Parathyroid adenoma (tissue), 2 donors: Measurements from ENCODE around the gene CACNG5.

Experiments used
- H2AFZ ChIP-seq: fragments of 300-600 bp; sonication (generic); one replicate; pipeline ENCODE4 v1.7.0; 2017; ENCODE audit warnings: antibody characterized with exemption, mild to moderate bottlenecking
- H3K27ac ChIP-seq: fragments of 300-600 bp; sonication (generic); one replicate; pipeline ENCODE4 v1.7.0; 2017
- H3K27me3 ChIP-seq: fragments of 300-600 bp; sonication (generic); one replicate; pipeline ENCODE4 v1.7.0; 2017; ENCODE audit warnings: low read length; ENCODE audit not compliant: control insufficient read depth, insufficient read depth
- H3K36me3 ChIP-seq: fragments of 300-600 bp; sonication (generic); one replicate; pipeline ENCODE4 v1.7.0; 2017; ENCODE audit warnings: low read length; ENCODE audit not compliant: control insufficient read depth, insufficient read depth
- H3K4me1 ChIP-seq: fragments of 300-600 bp; sonication (generic); one replicate; pipeline ENCODE4 v1.7.0; 2017; ENCODE audit warnings: control low read depth
- H3K4me2 ChIP-seq: fragments of 300-600 bp; sonication (generic); one replicate; pipeline ENCODE4 v1.7.0; 2017; ENCODE audit warnings: low read length
- H3K4me3 ChIP-seq: fragments of 300-600 bp; sonication (generic); one replicate; pipeline ENCODE4 v1.7.0; 2017; ENCODE audit warnings: low read depth, low read length
- H3K79me2 ChIP-seq: fragments of 300-600 bp; sonication (generic); one replicate; pipeline ENCODE4 v1.7.0; 2017; ENCODE audit warnings: control low read depth
- H3K9ac ChIP-seq: fragments of 300-600 bp; sonication (generic); one replicate; pipeline ENCODE4 v1.7.0; 2017; ENCODE audit warnings: mild to moderate bottlenecking
- H3K9me3 ChIP-seq: fragments of 300-600 bp; sonication (generic); one replicate; pipeline ENCODE4 v1.7.0; 2017; ENCODE audit warnings: low read length; ENCODE audit not compliant: control insufficient read depth
- TF ChIP-seq, protein P1 (sequence below): fragments of 300-600 bp; sonication (generic); IDR thresholded peaks from one replicate; pipeline ENCODE4 v1.7.0; 2017; ENCODE audit warnings: antibody characterized with exemption, mild to moderate bottlenecking
- donor health status: primary hyperparathyroidism.

Gene CACNG5

DNA sequence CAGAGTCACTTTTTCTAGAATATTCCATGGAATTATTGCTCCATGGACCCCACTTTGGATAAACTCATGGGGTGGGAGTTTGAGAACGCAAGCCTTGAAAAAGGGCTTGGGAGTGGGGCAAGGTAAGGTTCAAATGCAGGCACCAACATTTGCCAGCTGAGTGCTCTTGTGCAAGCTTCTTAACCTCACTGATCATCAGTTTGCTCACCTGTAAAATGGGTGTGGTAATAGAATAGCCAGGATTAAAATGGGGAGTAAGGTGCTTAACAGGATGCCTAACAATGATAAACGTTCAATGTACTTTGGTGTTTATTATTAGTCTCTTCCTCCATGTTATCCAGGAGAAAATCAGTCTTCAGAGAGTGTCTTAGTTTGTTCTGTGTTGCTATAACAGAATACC, 39.0 kb downstream of the CACNG5 start:
- TF ChIP-seq, protein P1, sequence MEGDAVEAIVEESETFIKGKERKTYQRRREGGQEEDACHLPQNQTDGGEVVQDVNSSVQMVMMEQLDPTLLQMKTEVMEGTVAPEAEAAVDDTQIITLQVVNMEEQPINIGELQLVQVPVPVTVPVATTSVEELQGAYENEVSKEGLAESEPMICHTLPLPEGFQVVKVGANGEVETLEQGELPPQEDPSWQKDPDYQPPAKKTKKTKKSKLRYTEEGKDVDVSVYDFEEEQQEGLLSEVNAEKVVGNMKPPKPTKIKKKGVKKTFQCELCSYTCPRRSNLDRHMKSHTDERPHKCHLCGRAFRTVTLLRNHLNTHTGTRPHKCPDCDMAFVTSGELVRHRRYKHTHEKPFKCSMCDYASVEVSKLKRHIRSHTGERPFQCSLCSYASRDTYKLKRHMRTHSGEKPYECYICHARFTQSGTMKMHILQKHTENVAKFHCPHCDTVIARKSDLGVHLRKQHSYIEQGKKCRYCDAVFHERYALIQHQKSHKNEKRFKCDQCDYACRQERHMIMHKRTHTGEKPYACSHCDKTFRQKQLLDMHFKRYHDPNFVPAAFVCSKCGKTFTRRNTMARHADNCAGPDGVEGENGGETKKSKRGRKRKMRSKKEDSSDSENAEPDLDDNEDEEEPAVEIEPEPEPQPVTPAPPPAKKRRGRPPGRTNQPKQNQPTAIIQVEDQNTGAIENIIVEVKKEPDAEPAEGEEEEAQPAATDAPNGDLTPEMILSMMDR: no peak
- Histone ChIP-seq H3K36me3 (no peaks in the 10 kb centered on the region), H3K9ac (no peak overlapping the region), H2AFZ (no peak overlapping the region), H3K27me3 (no peaks in the 10 kb centered on the region), H3K4me2 (no peak overlapping the region), H3K4me3 (no peak overlapping the region), H3K27ac (no peak overlapping the region), H3K9me3 (no peaks in the 10 kb centered on the region), H3K4me1 (no peaks in the 10 kb centered on the region), H3K79me2 (no peaks in the 10 kb centered on the region)

DNA sequence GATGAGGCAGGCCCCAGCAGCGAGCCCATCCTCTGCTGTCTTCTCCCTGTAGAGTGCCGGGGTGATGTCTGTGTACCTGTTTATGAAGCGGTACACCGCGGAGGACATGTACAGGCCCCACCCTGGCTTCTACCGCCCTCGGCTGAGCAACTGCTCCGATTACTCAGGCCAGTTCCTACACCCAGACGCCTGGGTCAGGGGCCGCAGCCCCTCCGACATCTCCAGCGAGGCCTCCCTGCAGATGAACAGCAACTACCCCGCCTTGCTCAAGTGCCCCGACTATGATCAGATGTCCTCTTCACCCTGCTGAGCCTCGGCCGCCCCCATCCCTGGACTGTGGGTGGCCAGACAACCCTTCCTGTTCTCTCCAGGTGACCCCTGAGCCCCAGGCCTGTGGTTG, 50.0 kb downstream of the CACNG5 start:
- no peaks in the 10 kb centered on the region for H3K27me3 ChIP-seq
- H3K4me1 ChIP-seq: no peaks in the 10 kb centered on the region

DNA sequence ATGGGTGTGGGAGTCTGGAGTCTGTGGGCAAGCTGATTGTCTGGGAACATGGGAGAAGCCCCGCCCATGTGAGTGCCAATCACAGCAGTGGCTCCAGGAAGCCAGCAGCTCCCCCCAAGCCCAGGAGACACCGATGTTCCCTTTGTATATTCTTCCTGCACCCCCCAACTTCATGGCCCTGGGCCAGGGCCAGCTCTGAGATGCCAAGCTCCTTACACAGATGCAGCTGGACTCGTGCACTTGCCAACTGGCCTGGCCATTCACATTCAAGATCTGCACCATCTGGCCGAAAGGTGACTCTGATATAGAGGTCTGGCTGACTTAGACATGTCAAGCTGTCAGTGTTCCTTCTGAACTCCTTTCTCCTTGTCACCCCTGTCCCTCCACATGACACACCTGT, 50.5 kb downstream of the CACNG5 start:
- H3K4me2 ChIP-seq: no peak overlapping the region
- no peak overlapping the region for H3K4me3 ChIP-seq
- H3K27ac ChIP-seq: no peak overlapping the region
- TF ChIP-seq, protein P1: no peak
- no peak overlapping the region for H2AFZ ChIP-seq
- H3K4me1 ChIP-seq: no peaks in the 10 kb centered on the region
- H3K9ac ChIP-seq: no peak overlapping the region
- H3K36me3 ChIP-seq: no peaks in the 10 kb centered on the region
- no peaks in the 10 kb centered on the region for H3K9me3 ChIP-seq
- no peaks in the 10 kb centered on the region for H3K27me3 ChIP-seq
- H3K79me2 ChIP-seq: no peaks in the 10 kb centered on the region

More for the DNA sequence above, 50.0 kb downstream of the CACNG5 start:
- Histone ChIP-seq H3K27ac (no peak overlapping the region), H2AFZ (no peak overlapping the region), H3K4me3 (no peak overlapping the region), H3K9me3 (no peaks in the 10 kb centered on the region), H3K4me2 (no peak overlapping the region), H3K79me2 (no peaks in the 10 kb centered on the region), H3K36me3 (no peaks in the 10 kb centered on the region), H3K9ac (no peak overlapping the region)
- TF ChIP-seq, protein P1: no peak

DNA sequence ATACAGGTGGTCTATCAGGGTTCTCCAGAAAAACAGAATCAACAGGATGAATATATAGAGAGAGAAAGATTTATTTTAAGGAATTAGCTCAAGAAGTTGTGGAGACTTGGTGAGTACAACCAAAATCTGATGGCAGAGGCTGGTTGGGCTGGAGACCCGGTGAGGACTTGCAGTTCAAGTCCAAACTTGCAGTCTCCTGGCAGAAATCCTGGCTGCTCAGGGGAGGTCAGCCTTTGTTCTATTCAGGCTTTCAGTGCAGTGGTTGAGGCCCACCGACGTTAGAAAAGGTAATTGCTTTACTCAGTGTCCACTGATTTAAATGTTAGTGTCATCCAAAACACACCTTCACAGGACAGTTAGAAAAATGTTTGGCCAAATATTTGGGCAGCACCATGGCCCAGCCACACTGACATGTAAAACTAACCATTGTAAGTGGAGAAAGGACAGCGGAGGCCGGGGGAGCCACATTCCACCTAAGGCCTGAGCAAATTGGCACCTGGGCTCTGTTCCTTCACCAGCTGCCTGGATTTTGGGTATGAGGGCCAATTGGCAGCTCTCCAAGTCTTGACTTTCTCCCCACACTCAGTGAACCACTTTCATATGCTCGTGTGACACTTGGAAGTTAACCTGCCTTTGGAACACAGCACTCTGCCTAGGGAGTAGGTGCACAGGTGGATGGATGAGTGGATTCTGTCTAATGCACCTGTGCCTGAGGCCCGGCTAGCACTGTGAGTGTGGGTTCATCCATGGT, 54.7 kb downstream of the CACNG5 start:
- no peak overlapping the region for H3K9ac ChIP-seq
- no peaks in the 10 kb centered on the region for H3K27me3 ChIP-seq
- H3K36me3 ChIP-seq: no peaks in the 10 kb centered on the region
- no peak overlapping the region for H3K27ac ChIP-seq
- H3K4me1 ChIP-seq: no peaks in the 10 kb centered on the region
- H2AFZ ChIP-seq: no peak overlapping the region
- no peak overlapping the region for H3K4me2 ChIP-seq
- no peaks in the 10 kb centered on the region for H3K79me2 ChIP-seq
- H3K4me3 ChIP-seq: no peak overlapping the region
- TF ChIP-seq, protein P1: no peak
- H3K9me3 ChIP-seq: no peaks in the 10 kb centered on the region

DNA sequence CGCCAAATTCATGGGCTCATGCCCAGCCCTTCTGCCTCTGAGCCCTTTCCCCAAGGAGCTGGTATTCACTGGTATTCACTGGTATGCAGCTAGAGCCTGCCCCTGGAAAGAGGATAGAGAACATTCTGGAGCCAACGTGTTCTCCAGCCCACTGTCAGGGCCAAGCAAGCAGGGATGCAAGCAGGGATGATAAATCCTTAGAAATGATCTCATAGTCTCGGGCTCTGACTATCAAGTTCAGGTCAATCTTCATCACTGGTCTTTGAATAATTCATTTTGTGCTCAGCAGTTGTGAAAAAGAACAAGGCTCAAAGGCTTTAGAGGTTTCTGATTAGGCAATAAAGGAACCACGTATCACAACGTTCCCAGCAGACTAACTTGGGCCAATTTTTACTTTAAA, 57.3 kb downstream of the CACNG5 start:
- Histone ChIP-seq H3K4me2 (no peak overlapping the region), H3K9ac (no peak overlapping the region), H3K36me3 (no peaks in the 10 kb centered on the region), H2AFZ (no peak overlapping the region), H3K9me3 (no peaks in the 10 kb centered on the region), H3K27me3 (no peaks in the 10 kb centered on the region), H3K27ac (no peak overlapping the region), H3K79me2 (no peaks in the 10 kb centered on the region), H3K4me3 (no peak overlapping the region), H3K4me1 (no peaks in the 10 kb centered on the region)
- TF ChIP-seq, protein P1: no peak
